ENCODE data around the gene COL26A1. TPM values are rescaled to one million over a fixed set of nuclear protein-coding genes. Genes with fewer than 3 reads are reported as not detected.

The COL26A1 gene
- polyA plus RNA-seq, 1 experiment: 0.48 TPM

- POLR2A ChIA-PET: no interaction called here
These were observed 174.0 kb downstream of the COL26A1 start for GRCh38 chr7:101536668-101537067.

DNA sequence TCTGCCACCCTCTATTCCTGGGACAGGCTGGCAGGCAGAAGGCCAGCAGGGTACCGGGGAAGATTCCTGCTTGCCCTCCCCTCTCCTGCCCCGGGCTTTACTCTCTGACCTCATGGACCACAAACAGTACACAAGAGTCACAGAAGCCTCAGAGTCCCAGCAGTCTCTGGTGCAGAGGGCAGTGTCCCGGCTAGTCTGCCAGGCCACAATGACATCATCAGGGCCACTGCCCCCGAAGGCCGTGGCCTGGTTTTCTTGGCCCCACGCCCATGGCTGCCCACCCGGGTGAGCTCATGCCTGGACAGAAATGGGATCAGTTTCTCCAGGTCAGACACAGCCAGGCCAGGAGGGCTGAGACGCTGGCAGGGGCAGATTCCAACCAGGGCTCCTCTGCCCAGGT, 174.5 kb downstream of the COL26A1 start:
- POLR2A ChIA-PET: no interaction called here
- no peak for TF ChIP-seq CTCF (IDR thresholded peaks at IDR 0.05; ENCODE audit: insufficient read depth, low read depth, low read length)
- DNase-seq (ENCODE audit: low read depth): no peak

More at GRCh38 chr7:101536668-101537067, 174.0 kb downstream of the COL26A1 start:
- no peak for DNase-seq (ENCODE audit: low read depth)
- H3K36me3 ChIP-seq (ENCODE audit: control insufficient read depth, insufficient read depth, low read length): no peaks in the 10 kb centered on the region
- H3K4me3 ChIP-seq (ENCODE audit: low read depth, low read length): no peak overlapping the region
- no peak for TF ChIP-seq CTCF (IDR thresholded peaks at IDR 0.05; ENCODE audit: insufficient read depth, low read depth, low read length)
- CTCF ChIA-PET: interaction anchor here (0.7 to 3.3 kb wide), 10 partner anchors 8 to 737 kb away, joined by 3 to 15 read pairs (median 4); partner anchors contain the start of gene IFT22
- peaks cover 1% of the 10 kb centered on the region for H3K27me3 ChIP-seq (ENCODE audit: control insufficient read depth, insufficient read depth, low read length)

GRCh38 chr7:101537935-101538595, 175.4 kb downstream of the COL26A1 start:
- Histone ChIP-seq H3K36me3 (ENCODE audit: control insufficient read depth, insufficient read depth, low read length) (no peaks in the 10 kb centered on the region), H3K27me3 (ENCODE audit: control insufficient read depth, insufficient read depth, low read length) (peaks cover 1% of the 10 kb centered on the region), H3K4me3 (ENCODE audit: low read depth, low read length) (no peak overlapping the region)
- no peak for DNase-seq (ENCODE audit: low read depth)
- ChIA-PET CTCF (interaction anchor here (0.6 to 3.3 kb wide), 19 partner anchors 9 to 736 kb away, joined by 3 to 15 read pairs (median 4); no protein-coding TSS in a partner anchor), POLR2A (no interaction called here)
- no peak for TF ChIP-seq CTCF (IDR thresholded peaks at IDR 0.05; ENCODE audit: insufficient read depth, low read depth, low read length)

More for the DNA sequence above, 174.5 kb downstream of the COL26A1 start:
- H3K27me3 ChIP-seq (ENCODE audit: control insufficient read depth, insufficient read depth, low read length): peaks cover 1% of the 10 kb centered on the region
- CTCF ChIA-PET: interaction anchor here (0.7 to 3.3 kb wide), 9 partner anchors 9 to 736 kb away, joined by 3 to 15 read pairs (median 7); no protein-coding TSS in a partner anchor
- H3K4me3 ChIP-seq (ENCODE audit: low read depth, low read length): no peak overlapping the region
- no peaks in the 10 kb centered on the region for H3K36me3 ChIP-seq (ENCODE audit: control insufficient read depth, insufficient read depth, low read length)

DNA sequence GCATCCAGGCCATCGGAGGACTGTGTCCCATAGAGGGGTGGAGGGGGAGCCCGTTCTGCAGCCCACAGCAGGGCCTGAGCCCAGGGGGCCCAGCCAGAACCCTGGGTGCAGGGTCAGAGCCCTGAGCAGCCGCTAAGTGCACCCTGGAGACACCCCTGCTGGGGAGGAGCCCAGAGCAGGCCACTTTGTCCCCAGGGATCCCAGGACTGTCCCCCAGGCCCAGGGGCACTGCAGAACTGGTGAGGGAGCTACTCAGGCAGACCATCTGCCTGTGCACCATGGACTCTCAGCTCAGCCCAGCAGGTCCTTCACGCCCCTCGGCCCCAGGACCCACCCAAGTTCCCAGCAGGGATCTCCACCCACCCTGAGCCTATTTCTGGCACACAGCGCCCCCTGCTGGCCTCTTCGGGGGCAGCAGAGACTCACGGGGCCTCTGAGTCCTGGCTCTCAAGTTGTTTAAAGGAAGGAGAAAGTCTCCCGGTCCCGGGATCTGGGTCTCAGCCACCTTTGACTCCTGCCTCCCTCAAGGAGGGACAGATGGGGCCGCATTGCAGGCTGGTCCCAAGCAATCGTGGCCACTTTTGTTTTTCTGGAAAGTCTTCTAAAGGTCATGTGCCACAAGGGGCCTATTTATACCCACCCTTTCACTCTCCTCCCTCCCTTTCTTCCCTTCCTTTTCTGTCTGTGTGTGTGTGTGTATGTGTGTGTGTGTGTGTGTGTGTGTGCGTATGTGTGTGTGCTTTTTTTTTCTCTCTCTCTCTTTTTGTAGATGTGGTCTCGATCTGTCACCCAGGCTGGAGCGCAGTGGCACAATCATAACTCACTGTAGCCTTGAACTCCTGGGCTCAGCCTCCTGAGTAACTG, 176.2 kb downstream of the COL26A1 start:
- ChIA-PET POLR2A (no interaction called here), CTCF (interaction anchor here (0.6 to 2.8 kb wide), 17 partner anchors 9 to 733 kb away, joined by 3 to 10 read pairs (median 4); no protein-coding TSS in a partner anchor)
- TF ChIP-seq CTCF (IDR thresholded peaks at IDR 0.05; ENCODE audit: insufficient read depth, low read depth, low read length): peak; percentile 96
- no peak for DNase-seq (ENCODE audit: low read depth)
- Histone ChIP-seq H3K4me3 (ENCODE audit: low read depth, low read length) (no peak overlapping the region), H3K27me3 (ENCODE audit: control insufficient read depth, insufficient read depth, low read length) (peaks cover 1% of the 10 kb centered on the region), H3K36me3 (ENCODE audit: control insufficient read depth, insufficient read depth, low read length) (no peaks in the 10 kb centered on the region)

- no peak for TF ChIP-seq CTCF (IDR thresholded peaks at IDR 0.05; ENCODE audit: insufficient read depth, low read depth, low read length)
- CTCF ChIA-PET: interaction anchor here (1.1 to 1.6 kb wide), 8 partner anchors 13 to 732 kb away, joined by 3 to 6 read pairs (median 4); partner anchors contain the start of gene COL26A1
- no peaks in the 10 kb centered on the region for H3K36me3 ChIP-seq (ENCODE audit: control insufficient read depth, insufficient read depth, low read length)
- peaks cover 1% of the 10 kb centered on the region for H3K27me3 ChIP-seq (ENCODE audit: control insufficient read depth, insufficient read depth, low read length)
- POLR2A ChIA-PET: no interaction called here
- no peak for DNase-seq (ENCODE audit: low read depth)
- H3K4me3 ChIP-seq (ENCODE audit: low read depth, low read length): no peak overlapping the region
These were observed 177.1 kb downstream of the COL26A1 start for GRCh38 chr7:101539784-101540183.

All from BJ (cell line).